Stimulated activated CD8-positive, alpha-beta memory T cell treated with anti-CD3 and anti-CD28 coated beads, Interleukin-15, amount 100 ng/mL, for 4 hours (primary cell): Measurements from ENCODE around the gene OR10H1.
"Not testable (repeated sequence)": the region's sequence is repeated elsewhere in the genome, so short reads cannot be mapped to it uniquely, and the experiment has no call there.

ENCODE experiments used
- DNase-seq, 2 donors: peaks; one replicate each; pipeline ENCODE4 v3.0.0-alpha.2; 2020; ENCODE audit warnings: low read depth in 2 of 2

Gene OR10H1

DNA sequence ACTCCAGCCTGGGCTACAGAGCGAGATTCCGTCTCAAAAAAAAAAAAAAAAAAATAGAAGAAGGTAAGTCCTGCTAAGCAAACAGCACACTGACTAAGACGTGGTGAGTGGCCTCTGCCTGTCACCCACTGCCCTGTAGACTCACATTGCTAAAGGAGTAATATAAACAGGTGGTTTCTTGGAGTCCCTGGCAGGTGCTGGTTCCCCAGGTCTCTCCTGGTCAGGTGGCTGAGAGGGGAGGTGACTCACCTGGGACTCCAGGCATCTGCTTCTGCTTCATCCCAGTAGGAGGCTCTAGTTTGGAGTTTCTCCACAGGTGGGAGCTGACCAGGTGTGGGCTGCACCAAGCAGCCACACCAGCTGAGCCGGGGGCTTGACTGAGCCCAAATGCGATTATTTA, at the start of gene OR10H1:
Gene OR10H1, minus strand, starts transcription at position 359 of the 400 bp plus-strand sequence. CDS start 7,627 bp downstream, outside the sequence.
- DNase-seq = no peak

GRCh38 chr19:15864824-15865223, 49.4 kb upstream of the OR10H1 start:
- no peak for DNase-seq

- no peak for DNase-seq
Observed at GRCh38 chr19:15863272-15863671, 47.8 kb upstream of the OR10H1 start.

DNA sequence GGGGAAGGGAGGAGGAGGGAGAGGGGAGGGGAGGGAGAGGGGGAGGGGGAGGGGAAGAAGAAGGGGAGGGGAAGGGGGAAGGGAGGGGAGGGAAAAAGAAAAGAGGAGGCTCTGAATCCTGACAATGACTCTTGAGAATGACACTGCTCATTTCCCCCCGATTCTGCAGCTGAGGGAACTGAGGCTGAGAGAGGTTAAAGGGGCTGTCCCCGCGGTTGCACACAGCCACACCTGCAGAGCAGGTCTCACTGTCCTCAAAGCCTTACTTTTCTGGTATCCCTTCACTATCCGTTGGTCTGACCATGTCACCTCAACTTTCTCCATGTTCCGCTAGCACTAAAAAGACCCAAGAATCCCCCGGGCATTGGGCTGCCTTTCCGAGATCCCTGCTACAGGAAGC, 47.0 kb upstream of the OR10H1 start:
- no peak for DNase-seq

DNA sequence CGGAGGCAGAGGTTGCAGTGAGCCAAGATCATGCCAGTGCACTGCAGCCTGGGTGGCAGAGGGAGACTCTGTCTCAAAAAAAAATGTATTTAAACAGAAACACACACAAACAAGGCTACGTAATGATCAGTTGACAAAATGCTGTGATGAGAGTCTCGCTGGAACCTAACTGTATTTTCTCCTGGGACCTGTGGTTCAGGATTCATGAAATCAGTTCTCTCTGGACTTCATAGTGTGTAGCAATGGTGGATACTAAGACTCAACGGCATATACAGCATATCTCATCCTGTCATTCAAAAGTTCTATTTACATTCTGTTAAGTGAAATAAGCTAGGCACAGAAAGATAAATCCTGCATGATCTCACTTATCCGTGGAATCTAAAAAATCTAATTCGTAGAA, 45.1 kb upstream of the OR10H1 start:
- DNase-seq = no peak

DNA sequence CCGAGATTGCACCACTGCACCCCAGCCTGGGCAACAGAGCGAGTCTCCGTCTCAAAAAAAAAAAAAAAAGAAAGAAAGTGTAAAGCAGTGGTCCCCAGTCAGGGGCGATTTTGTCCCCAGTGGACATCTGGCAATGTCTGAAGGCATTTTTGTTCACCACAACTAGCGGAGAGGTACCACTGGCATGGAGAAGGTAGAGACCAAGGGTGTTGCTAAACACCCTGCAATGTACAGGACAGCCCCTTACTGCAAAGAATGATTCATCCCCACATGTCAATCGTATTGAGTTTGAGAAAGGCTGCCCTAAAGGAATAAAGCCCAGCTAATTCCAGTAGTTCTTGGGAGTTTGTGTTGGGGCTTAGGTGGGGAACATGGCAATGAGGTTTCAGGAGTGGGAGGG, 43.7 kb upstream of the OR10H1 start:
- DNase-seq = no peak

DNA sequence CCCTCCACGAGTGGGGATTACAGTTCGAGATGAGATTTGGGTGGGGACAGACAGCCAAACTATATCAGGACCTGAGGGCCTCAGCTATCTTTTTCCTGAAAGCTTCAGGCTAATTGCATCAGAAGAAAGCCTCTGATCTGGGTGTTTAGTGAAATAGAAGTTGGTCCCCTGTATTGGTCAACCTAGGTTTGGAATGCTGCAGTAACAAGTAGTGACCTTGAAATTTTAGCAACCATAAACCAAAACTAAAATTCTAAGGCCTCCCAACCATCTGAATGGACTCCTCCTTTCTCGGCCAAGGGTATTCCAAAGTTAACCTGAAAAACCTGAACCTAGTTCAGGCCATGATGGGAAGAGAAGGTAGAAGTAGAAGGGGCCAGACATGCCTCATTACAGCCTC, 34.9 kb upstream of the OR10H1 start:
- no peak for DNase-seq

- DNase-seq = no peak
Observed at GRCh38 chr19:15846923-15847322, 31.5 kb upstream of the OR10H1 start.

DNA sequence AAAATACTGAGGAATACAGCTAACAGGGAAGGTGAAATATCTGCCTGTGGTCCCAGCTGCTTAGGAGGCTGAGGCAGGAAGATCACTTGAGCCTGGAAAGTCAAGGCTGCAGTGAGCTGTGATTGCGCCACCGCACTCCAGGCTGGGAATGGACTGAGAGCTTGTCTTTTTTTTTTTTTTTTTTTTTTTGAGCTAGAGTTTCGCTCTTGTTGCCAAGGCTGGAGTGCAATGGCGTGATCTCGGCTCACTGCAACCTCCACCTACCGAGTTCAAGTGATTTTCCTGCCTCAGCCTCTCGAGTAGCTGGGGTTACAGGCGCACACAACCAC, 28.4 kb upstream of the OR10H1 start:
- not testable (repeated sequence) for DNase-seq

DNA sequence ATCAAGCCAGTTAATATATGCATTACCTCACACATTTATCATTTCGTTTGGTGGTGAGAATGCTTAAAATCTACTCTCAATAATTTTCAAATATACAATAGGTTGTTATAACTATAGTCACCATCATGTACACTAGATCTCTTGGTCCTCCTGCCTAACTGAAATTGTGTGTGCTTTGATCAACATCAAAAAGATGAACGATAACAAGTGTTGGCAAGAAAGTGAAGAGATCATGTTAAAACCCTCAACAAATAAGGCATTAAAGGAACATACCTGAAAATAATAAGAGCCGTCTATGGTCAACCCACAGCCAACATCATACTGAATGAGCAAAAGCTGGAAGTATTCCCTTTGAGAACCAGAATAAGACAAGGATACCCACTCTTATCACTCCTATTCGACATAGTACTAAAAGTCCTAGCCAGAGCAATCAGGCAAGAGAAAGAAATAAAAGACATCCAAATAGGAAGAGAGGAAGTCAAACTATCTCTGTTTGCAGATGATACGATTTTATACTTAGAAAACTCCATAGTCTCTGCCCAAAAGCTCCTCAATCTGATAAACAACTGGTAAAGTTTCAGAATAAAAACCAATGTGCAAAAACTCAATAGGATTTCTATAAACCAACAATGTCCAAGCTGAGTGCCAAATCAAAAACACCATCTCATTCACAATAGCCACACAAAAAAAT, 27.9 kb upstream of the OR10H1 start:
- DNase-seq = no peak

GRCh38 chr19:15841875-15842569, 26.6 kb upstream of the OR10H1 start:
- no peak for DNase-seq

- no peak for DNase-seq
Observed at GRCh38 chr19:15840833-15841232, 25.4 kb upstream of the OR10H1 start.

DNA sequence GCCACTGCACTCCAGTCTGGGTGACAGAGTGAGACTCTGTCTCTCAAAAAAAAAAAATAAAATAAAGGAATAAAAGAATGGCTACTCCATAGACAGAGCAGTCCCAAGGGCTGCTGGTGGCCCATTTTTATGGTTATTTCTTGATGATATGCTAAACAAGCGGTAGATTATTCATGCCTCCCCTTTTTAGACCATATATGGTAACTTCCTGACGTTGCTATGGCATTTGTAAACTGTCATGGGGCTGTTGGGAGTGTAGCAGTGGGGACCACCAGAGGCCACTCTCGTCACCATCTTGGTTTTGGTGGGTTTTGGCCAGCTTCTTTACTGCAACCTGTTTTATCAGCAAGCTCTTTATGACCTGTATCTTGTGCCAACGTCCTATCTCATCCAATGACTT, 24.4 kb upstream of the OR10H1 start:
- not testable (repeated sequence) for DNase-seq

DNA sequence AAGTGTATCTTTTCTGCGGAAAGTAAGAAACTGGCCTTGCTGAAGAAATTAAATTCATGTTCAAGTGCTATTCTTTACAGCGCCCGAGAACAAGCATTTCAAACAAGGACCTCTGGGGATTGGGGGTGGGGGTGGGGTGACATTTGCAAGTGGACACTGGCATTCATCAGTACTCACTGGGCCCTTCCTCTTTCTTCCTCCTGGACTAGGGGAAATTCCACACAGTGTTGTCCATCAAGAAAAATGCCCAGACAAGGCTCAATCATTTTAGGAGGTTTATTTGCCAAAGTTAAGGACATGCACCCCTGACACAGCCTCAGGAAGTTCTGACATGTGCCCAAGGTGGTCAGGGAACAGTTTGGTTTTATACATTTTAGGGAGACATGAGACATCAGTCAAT, 22.9 kb upstream of the OR10H1 start:
- DNase-seq = no peak

DNA sequence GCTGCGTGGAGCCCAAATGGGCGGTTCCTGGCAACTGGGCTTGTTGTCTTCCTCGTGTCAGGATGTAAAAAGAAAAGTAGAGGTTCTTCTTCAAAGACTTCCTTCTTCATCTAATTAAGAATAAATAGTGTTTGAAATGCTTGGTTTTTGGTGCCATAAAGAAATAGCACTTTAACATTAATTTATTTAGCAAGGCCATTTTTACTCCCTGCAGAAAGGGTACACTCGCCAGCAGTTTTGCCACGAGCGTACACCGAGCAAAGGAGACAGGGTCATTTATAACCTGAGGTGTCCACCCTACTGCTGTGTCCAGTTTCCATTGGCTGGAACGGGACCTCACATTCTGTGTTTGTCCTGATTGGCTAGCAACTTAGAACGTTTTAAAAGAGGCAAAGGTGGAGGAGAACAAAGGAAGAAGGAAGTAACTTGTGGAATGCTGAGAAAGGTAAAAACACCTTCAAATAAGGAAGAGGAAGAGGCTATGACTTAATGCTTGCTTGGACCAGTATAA, 21.8 kb upstream of the OR10H1 start:
- no peak for DNase-seq

DNA sequence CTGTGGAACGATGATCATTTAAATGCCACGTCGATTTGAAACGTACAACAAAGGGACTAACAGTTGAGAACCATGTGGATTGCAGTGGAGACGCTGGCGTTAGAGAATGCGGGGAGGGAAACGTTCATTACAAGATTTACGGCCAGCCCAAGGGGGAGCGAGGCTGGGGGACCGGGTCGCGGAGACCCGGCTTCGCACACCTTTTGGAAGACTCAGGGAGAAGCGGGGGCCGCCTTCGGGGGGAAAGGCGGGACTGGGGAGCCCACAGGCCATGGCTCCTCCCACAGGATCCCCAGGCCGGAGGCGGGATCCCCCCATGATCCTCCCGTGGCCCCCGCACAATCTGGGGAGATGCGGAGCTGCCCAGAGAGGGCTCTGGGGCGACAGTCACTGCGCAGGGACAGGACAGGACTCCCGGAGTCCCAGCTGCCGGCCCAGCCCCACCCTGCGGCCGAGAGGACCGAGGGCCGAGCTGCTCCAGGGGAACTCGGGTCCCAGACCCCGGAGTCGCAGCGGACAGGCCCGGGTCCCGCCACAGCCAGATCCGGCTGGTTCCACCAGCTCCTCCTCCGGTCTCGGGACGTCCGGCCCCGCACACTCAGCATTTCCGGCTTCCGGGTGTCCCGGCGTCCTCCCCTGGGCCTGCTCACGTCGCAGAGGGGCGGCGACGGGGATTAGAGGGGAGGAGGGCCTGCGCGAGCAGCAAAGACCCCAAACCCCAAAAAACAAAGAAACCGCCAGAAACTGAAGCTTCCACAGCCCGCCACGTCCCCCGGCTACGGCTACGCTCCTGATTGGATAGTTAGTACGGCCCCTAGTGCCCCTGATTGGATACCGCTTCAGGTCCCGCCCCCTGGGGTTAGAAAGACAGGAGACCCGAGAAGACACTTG, 21.1 kb upstream of the OR10H1 start:
- peak; percentile 84 to 91 for DNase-seq

DNA sequence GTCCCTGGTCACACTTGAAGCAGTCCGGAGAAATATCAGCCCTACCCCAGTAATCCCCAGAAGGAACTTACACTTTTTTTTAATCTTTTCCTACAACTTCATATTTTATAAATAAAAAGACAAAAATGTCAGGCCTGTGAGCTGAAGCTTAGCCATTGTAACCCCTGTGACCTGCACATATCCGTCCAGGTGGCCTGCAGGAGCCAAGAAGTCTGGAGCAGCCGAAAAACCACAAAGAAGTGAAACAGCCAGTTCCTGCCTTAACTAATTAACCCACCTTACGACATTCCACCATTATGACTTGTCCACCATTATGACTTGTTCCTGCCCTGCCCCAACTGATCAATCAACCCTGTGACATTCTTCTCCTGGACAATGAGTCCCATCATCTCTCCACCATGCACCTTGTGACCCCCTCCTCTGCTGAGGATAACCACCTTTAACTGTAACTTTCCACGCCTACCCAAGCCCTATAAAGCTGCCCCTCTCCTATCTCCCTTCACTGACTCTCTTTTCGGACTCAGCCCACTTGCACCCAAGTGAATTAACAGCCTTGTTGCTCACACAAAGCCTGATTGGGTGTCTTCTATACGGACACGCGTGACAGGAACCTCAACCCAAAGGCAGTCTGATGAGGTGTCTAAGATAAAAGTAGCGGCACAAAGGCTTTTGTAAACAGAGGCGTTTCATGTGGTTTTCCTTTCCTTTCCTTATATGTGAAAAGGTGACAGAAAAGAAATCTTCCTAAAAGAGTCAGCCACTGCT, 20.3 kb upstream of the OR10H1 start:
- peak in 1 of 2 donors; percentile 30 for DNase-seq

DNA sequence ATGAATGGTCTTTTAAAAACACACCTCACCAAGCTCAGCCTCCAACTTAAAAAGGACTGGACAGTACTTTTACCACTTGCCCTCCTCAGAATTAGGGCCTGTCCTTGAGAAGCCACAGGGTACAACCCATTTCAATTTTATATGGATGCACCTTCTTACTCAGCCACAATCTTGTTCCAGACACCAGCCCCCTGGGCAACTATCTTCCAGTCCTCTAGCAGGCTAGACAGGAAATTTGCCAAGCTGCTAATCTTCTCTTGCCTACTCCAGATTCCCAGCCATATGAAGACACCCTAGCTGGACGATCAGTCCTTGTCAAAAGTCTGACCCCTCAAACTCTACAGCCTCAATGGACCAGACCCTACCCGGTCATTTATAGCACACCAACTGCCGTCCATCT, 18.8 kb upstream of the OR10H1 start:
- DNase-seq = not testable (repeated sequence)

DNA sequence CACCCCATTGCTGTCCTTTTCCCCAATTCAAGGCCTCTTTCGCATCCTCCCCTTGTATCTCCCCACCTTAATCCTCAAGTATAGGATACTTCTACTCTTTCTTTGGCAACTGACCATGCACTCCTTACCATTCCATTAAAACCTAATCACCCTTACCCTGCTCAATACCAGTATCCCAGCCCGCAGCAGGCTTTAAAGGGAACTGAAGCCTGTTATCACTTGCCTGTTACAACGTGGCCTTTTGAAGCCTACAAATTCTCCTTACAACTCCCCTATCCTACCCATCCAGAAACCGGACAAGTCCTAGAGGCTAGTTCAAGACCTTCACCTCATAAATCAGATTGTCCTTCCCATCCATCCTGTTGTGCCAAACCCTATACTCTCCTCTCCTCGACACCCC, 16.2 kb upstream of the OR10H1 start:
- DNase-seq = no peak

DNA sequence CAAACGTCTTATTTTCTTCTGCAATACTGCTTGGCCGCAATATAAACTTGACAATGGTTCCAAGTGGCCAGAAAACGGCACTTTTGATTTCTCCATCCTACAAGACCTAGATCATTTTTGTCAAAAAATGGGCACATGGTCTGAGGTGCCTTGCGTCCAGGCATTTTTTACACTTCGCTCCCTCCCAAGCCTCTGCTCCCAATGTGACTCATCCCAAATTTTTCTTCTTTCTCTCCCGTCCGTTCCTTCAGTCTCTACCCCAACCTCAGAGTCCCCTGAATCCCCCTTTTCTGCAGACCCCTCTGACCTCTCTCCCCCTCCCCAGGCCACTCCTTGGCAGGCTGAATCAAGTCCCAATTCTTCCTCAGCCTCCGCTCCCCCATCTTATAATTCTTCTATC, 14.3 kb upstream of the OR10H1 start:
- DNase-seq = no peak

DNA sequence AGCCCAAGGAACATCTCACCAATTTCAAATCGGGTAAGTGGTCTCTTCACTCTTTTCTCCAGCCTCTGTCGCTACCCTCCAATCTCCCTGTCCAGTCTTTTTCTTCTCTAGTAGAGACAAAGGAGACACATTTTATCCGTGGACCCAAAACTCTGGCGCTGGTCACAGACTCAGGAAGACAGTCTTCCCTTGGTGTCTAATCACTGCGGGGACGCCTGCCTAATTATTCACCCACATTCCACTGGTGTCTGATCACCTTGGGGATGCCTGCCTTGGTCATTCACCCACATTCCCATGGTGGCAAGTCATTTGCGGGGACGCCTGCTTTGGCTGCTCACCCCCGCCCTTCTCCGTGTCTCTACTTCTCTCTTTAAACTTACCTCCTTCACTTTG, 13.8 kb upstream of the OR10H1 start:
- DNase-seq = no peak
